GM10266 (cell line): Measurements from ENCODE around the gene MRPS12.

Experiments
- DNase-seq: peaks from one replicate; pipeline ENCODE4 v3.0.0; 2012; ENCODE audit errors: extremely low spot score
- CTCF ChIP-seq: IDR thresholded peaks from 2 replicates; pipeline ENCODE4 v1.5.1; 2012; ENCODE audit warnings: mild to moderate bottlenecking, low read depth; ENCODE audit not compliant: control insufficient read depth, insufficient read depth; ENCODE audit errors: missing control alignments

The MRPS12 gene

DNA sequence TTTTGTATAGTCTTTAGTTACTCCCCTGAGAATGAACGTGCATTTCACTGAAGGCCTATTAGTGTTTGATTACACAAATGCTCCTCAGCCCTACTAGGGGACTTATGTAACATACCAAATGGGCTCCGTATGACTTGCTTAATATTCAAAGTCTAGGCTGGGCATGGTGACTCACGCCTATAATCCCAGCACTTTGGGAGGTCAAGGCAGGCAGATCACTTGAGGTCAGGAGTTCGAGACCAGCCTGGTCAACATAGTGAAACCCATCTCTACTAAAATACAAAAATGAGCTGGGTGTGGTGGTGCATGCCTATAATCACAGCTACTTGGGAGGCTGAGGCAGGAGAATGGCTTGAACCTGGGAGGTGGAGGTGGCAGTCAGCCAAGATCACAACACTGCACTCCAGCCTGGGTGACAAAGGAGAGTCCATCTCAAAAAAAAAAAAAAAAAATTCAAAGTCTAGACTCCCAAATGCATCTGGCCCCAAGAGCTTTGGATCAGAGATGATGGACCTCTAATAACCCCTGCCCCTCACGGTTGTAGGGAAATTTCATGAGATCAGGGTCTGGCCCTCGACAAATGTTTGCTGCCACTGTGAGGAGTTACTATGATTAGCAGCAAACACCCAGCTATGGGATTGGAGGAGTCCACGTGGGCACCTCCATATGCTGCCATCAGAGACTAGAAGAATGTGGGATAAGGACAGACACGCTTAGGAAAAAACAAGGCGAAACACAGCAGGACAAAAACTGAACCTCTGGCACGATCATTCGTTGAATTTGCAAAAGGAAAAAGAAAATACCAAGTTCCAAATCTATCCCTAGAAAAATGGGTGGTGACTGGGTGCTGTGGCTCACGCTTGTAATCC is 40.2 kb downstream of the MRPS12 start:
- no peak for DNase-seq
- TF ChIP-seq CTCF = no peak

DNA sequence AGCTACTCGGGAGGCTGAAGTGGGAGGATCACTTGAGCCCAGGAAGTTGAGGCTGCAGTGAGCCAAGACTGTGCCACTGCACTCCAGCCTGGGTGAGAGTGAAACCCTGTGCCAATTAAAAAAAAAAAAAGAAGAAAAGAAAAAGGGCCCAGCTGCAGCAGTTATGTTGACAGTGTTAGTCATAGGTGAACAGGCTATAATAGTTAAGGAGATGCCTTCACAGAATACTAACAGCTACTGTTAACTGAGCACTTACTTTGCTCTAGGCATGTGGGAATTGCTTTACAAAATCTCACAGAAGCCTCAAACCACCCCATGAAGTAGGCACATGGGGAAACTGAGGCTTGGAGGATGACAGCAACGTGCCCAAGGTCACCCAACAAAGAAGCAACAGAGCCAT is 40.9 kb downstream of the MRPS12 start:
- no peak for DNase-seq
- TF ChIP-seq CTCF = no peak

DNA sequence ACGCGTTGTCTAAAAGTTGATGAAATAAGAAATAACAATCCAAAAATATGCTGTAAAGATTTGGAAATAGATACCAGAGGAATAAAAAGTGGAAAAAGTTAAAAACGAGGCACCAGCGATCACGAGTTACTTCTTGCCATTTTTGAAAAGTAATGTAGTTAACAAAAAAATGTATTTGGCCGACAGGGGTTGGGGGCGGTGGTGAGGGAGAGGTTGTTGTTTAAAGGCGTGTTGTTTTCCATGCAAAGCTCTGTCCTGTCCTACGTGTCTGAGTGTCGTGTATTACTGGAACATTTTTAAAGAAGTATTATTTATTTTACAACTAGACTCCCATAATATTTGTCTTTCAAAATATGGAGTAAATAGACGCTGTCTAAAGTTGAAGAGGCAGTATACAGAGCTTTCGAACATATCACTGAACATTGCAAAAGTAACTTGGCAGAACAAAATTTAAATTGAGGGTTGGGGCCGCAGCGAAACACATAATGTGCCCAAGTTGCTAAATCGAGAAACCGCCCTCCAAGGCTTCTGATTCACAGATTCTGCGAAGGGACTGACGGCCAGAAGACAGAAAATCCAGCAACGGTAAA is 44.0 kb downstream of the MRPS12 start:
- no peak for TF ChIP-seq CTCF
- DNase-seq = no peak

DNA sequence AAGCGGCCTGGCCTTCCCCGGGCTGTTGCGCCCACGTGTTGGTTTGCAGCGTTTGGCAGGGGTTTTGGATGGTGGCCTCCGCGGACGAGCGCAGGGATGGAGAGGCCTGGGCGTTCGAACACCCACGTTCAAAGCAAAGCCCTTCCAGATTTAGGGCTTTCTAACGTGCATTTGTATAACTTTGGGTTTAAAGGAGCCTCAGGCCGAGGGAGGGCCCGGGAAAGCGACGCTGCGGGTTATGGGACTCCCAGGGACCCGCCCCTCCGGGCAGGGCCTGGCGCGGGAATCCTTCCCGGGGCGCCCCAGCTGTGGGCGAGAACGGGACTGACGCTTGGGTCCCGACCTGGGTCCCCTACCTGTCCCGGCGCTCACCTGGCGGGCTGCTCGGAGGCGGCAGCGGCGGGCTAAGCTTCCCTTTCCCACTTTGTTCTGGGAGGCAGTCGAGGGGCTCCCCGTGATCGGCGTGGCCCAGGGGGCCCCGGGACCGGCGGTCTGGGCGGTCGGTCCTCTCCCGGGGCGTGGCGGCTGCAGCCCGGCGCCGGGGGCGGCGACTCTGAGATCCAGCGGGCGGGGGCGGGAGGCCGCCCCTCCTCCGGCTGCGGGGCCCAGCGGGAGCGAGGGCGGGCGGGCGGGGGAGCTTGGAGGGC is 44.6 kb downstream of the MRPS12 start, which contains the start of gene FBXO17:
Gene FBXO17, minus strand, starts transcription at position 529 of the 647 bp plus-strand sequence. CDS start 25,423 bp downstream, outside the sequence.
- peak; percentile 30 for DNase-seq
- no peak for TF ChIP-seq CTCF

GRCh38 chr19:38975861-38976271 is 45.1 kb downstream of the MRPS12 start:
- no peak for TF ChIP-seq CTCF
- DNase-seq = no peak

- peak; percentile 78 for DNase-seq
- TF ChIP-seq CTCF = no peak
Measured at GRCh38 chr19:38977445-38978325, 46.9 kb downstream of the MRPS12 start.
